HG02981 (cell line): ENCODE results near the gene GHR.
"Not testable (repeated sequence)": the region's sequence is repeated elsewhere in the genome, so short reads cannot be mapped to it uniquely, and the experiment has no call there.

ENCODE experiments used
- ATAC-seq: cut with Tn5 transposase; IDR thresholded peaks from one replicate; pipeline ENCODE4 v1.9.1; 2021; ENCODE audit warnings: mild to moderate bottlenecking, moderate library complexity; ENCODE audit not compliant: unreplicated experiment

GHR gene

GRCh38 chr5:42636946-42637345 is 213.7 kb downstream of the GHR start:
- ATAC-seq, result no peak

DNA sequence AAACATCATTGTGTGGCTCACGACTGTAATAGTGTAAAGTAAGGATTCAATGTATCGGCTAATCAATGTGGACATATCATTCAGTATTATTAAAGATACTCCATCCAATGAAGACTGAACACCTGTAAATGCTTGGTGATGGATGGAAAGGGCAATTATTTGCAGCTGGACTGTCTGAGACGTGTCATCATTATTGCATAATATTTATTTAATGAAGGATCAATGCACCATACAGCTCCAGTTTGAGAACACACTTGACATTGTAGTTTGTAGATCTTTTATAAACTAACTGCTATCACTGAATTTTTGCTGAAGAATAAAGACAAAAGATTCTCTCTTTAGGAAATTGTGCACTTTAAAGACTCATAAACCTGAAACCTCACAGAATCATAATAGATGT is 215.7 kb downstream of the GHR start:
- no peak for ATAC-seq

GRCh38 chr5:42640835-42641234 is 217.6 kb downstream of the GHR start:
- no peak for ATAC-seq

- ATAC-seq, result no peak
Observed at GRCh38 chr5:42641336-42642005, 218.2 kb downstream of the GHR start.

DNA sequence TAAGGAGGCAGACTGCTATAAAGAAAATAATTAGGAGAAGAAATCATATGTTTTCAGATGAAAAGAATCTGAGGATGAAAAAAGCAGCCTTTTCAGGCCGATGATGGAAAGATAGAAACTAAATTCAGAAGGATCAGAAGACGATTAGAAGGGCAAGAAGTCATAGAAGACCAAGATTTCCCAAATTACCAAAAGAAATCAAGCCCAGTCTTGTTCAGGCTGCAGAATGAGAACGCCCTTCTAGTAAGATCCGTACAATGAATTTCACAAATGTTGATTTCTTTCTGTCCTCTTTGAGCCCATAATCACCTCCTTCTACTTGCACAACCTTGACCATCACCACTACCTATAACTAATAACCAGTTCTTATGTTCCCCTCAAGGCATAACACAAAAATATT is 218.8 kb downstream of the GHR start:
- no peak for ATAC-seq

- ATAC-seq, result no peak
Observed at GRCh38 chr5:42643360-42643759, 220.1 kb downstream of the GHR start.

DNA sequence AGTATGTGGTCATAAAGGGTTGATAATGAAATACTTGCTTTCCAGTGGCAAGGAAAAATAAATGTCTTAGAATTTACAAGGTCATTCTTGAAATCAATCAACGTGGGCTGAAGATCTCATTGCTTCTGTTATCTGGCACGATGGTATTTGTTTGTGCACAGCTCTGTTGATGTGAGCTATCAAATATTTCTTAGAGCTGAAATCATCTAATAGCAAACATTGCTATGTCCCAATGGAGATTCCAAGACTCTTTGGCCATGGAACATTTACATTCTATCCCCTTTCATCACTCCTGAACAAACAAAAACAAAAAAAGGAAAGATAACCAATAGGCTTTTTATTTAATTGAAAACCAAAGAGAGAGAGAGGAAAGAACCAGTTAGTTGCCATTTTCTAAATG is 221.9 kb downstream of the GHR start:
- no peak for ATAC-seq

GRCh38 chr5:42648036-42648435 is 224.8 kb downstream of the GHR start:
- ATAC-seq, result no peak

DNA sequence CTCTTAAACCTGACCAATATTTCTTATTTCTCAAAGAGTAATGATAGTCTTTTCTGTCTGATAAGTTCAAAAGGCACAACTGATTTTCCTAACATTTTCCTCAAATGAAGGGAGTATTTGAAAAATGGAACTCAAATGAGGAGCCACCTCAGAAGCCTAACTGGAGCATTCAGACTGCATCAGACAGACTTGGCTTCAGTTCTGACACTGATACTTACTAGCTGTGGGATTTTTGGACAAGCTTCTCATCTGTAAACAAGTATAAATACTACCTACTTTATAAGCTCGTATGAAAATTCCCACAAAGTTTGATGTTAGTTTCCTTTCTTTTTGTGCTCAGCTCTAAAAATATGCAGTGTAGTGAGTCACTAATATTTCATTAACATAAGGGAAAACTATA is 225.7 kb downstream of the GHR start:
- no peak for ATAC-seq

DNA sequence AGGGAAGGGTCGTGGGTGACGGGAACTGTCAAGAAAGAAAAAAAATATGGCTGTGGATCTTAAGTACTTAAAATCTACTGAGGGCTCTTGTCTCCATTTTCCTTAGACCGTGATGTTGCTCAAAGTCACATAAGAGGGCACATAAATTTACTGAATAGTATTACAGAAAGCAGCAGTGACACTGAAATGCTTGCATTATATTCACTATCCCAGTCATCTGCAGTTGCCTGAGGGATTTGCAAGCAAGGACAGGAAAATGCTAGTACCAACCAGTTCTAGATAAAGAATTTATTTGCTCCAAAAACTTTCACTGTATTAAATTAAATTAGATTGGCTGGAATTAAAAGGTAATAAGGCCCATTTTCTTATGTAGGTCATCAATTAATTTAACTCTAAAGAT is 226.8 kb downstream of the GHR start:
- no peak for ATAC-seq

- ATAC-seq, result no peak
Observed at GRCh38 chr5:42653705-42654104, 230.5 kb downstream of the GHR start.

GRCh38 chr5:42654645-42655044 is 231.4 kb downstream of the GHR start:
- ATAC-seq, result no peak

GRCh38 chr5:42655982-42656650 is 232.9 kb downstream of the GHR start:
- no peak for ATAC-seq

DNA sequence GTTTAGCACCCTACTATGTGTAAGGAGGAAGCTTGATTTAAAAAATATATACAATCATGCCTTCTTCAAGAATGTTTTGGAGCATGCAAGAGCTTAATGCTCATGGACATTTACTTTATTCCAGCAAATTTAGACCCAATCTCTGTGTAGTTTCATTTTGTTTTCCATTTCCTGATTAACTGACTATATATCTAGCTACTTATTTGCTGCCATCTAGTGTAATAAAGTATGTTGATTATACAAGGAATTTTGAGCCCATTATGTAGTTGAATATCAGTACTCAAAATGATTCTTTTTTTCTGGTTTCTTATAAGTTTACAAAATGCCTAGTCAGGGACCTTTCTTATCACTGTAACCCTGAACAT is 233.4 kb downstream of the GHR start:
- ATAC-seq, result no peak

DNA sequence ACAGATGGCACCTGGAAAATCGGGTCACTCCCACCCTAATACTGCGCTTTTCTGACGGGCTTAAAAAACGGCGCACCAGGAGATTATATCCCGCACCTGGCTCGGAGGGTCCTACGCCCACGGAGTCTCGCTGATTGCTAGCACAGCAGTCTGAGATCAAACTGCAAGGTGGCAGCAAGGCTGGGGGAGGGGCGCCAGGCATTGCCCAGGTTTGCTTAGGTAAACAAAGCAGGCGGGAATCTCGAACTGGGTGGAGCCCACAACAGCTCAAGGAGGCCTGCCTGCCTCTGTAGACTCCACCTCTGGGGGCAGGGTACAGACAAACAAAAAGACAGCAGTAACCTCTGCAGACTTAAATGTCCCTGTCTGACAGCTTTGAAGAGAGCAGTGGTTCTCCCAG is 236.6 kb downstream of the GHR start:
- ATAC-seq, result not testable (repeated sequence)

DNA sequence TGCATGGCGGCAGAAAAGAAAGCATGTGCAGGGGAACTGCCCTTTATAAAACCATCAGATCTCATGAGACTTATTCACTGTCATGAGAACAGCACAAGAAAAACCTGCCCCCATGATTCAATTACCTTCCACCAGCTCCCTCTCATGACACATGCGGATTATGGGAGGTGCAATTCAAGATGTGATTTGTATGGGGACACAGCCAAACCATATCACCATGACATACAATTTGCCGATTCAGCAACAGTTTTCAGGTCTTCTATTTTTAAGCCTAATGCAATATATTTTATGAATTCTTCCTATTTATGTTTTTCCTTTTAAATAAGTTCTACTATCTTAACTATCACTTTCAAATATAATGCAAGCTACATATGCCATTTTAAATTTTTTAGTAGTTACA is 242.6 kb downstream of the GHR start:
- no peak for ATAC-seq

GRCh38 chr5:42666869-42667268 is 243.6 kb downstream of the GHR start:
- no peak for ATAC-seq

GRCh38 chr5:42668254-42668653 is 245.0 kb downstream of the GHR start:
- ATAC-seq, result no peak

- ATAC-seq, result no peak
Observed at GRCh38 chr5:42672925-42673324, 249.7 kb downstream of the GHR start.

DNA sequence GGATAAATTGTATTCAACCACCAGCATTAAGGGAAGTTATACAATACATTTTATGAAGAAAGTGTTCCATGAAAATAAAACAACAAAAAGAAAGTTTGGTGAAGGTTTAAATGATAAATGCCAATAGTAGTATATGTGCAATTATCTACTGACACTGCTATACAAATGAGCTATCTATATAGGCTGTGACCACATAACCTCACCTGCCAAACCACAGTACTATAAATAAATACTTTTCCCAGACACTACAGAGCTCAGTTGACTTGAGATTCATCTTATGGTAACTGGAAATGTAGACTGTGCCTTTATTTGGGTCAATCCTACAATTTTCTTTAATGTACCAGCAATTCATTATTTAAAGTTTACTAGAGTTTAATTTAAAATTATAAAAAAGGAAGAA is 252.4 kb downstream of the GHR start:
- ATAC-seq, result no peak

- no peak for ATAC-seq
Observed at GRCh38 chr5:42676362-42676761, 253.1 kb downstream of the GHR start.

DNA sequence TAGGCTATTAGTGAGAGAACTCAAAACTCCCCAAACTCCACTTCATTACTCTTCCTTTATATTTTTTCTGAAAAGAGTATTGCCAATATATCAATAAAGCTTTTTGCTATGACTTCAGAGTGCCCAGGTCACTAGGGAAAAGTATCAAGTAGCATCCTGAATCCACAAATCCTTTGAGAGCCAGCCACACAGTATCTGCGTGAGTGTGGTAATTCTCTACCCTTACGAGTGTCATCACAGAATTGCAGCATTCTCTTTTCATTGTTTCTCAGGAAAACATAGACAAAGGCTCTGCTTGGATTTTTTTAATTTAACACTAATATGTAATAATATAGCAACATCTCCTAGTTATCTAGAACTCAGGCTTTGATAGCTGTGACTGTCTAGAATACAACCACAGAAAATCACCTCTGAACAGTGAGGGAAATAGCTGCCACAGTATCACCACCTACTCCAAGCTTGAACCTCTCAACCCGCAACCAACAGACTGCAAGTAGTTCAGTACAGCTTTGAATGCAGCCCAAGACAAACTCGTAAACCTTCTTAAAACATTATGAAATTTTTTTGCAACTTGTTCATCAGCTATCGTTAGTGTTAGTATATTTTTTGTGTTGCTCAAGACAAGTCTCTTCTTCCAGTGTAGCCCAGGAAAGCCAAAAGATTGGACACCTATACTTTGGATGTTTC is 254.1 kb downstream of the GHR start:
- ATAC-seq, result no peak
